Activated CD4-positive, alpha-beta T cell treated with anti-CD3 and anti-CD28 coated beads, Interleukin-2, amount 10 ng/mL, durations not matched to agents 24 days and 14 days (primary cell): ENCODE measurements around the gene RNF26. TPM values are rescaled to one million over a fixed set of nuclear protein-coding genes. Genes with fewer than 3 reads are reported as not detected.

Experiments
- DNase-seq: peaks from one replicate; pipeline ENCODE4 v3.0.0; 2022
- H3K27ac Mint-ChIP-seq: one replicate; pipeline ENCODE4 v1.8.0; 2022; ENCODE audit warnings: mild to moderate bottlenecking, mixed read lengths
- H3K27me3 Mint-ChIP-seq: one replicate; pipeline ENCODE4 v1.8.0; 2022; ENCODE audit warnings: mixed read lengths
- H3K36me3 Mint-ChIP-seq: one replicate; pipeline ENCODE4 v1.8.0; 2022; ENCODE audit warnings: low read depth, mild to moderate bottlenecking, mixed read lengths
- H3K4me1 Mint-ChIP-seq: one replicate; pipeline ENCODE4 v1.8.0; 2021; ENCODE audit warnings: mixed read lengths
- H3K4me3 Mint-ChIP-seq: one replicate; pipeline ENCODE4 v1.8.0; 2022; ENCODE audit warnings: mild to moderate bottlenecking, moderate library complexity, mixed read lengths
- H3K9me3 Mint-ChIP-seq: one replicate; pipeline ENCODE4 v1.8.0; 2021; ENCODE audit warnings: mixed read lengths
- intact Hi-C: fragments of 100-400 bp; cut with micrococcal nuclease; formaldehyde crosslinking; loops from one replicate; pipeline ENCODE4 v1.15.1; 2023
- total RNA-seq: library from RNA; stranded (reverse); gene quantifications from 2 replicates; pipeline ENCODE4 v1.2.3, GENCODE V29; 2022

RNF26 gene
- total RNA-seq, 1 donor from 2014 or later: 26.5 TPM

DNA sequence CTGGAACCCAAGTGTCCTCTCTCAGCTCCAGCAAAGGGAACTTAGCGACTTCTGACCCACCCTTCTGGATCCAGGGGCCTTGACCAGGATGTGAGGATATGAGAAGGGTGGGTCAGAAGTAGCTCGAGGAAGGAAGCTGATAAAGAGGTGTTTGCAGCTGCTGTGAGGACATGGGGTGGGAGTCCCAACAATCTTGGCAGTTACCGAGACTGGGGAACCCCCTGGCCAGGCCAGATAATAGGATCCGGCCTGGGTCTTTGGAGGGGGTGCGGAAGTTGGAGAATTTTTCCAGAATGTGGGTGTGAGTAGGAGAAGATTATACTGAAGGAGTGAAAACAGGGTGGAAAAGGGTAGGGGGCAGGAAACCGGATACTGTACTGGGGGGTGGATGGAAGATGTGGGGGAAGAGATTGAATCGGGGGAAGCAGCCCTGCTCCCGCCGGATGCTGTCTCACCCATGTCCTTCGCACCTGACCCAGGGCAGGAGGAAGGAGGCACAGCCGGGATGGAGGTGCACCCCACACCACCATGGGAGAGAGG is 14.6 kb upstream of the RNF26 start:
- H3K27me3 Mint-ChIP-seq: peaks cover 27% of the 10 kb centered on the region
- H3K9me3 Mint-ChIP-seq: no peaks in the 10 kb centered on the region
- H3K4me1 Mint-ChIP-seq: peaks cover 28% of the 10 kb centered on the region
- H3K4me3 Mint-ChIP-seq: peak overlapping the region; percentile 70
- H3K27ac Mint-ChIP-seq: peak overlapping the region; percentile 87
- peak; percentile 58 for DNase-seq
- intact Hi-C loops: loop anchor here (2.0 to 5.0 kb wide), 5 partner anchors 57 to 252 kb away; partner anchors contain the start of genes ABCG4, CBL, DPAGT1 and VPS11
- no peaks in the 10 kb centered on the region for H3K36me3 Mint-ChIP-seq

DNA sequence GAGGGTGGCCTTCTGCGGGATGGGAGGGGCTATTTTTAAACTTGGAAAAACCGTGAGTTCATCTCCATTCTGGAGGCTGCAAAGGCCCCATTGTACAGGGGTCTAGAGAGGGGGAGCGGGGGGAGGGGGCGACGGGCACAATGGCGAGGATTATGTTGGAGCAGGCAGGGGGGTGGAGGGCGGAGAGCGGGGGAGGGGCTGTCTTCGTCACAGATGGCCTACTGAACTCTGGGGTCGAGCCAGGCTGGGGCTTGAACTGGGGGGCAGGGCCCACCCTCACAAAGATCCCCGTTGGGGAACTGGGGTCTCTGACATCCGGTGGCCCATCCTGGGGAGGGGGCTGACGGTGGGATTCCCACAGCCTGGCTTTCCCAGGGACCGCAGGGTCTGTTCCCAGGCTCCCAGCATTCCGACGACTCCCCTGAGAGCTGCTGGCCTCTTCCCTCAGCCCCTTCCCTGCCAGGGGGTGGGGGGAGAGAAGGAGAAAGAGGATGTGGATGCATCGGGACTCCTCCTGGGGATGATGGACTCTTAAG is 14.0 kb upstream of the RNF26 start:
- intact Hi-C loops: loop anchor here (2.0 to 5.0 kb wide), 5 partner anchors 58 to 253 kb away; partner anchors contain the start of genes ABCG4, CBL, DPAGT1 and VPS11
- no peaks in the 10 kb centered on the region for H3K9me3 Mint-ChIP-seq
- peak overlapping the region; percentile 70 for H3K4me3 Mint-ChIP-seq
- no peak for DNase-seq
- no peaks in the 10 kb centered on the region for H3K36me3 Mint-ChIP-seq
- peaks cover 25% of the 10 kb centered on the region for H3K27me3 Mint-ChIP-seq
- peak overlapping the region; percentile 87 for H3K27ac Mint-ChIP-seq
- peaks cover 26% of the 10 kb centered on the region for H3K4me1 Mint-ChIP-seq

DNA sequence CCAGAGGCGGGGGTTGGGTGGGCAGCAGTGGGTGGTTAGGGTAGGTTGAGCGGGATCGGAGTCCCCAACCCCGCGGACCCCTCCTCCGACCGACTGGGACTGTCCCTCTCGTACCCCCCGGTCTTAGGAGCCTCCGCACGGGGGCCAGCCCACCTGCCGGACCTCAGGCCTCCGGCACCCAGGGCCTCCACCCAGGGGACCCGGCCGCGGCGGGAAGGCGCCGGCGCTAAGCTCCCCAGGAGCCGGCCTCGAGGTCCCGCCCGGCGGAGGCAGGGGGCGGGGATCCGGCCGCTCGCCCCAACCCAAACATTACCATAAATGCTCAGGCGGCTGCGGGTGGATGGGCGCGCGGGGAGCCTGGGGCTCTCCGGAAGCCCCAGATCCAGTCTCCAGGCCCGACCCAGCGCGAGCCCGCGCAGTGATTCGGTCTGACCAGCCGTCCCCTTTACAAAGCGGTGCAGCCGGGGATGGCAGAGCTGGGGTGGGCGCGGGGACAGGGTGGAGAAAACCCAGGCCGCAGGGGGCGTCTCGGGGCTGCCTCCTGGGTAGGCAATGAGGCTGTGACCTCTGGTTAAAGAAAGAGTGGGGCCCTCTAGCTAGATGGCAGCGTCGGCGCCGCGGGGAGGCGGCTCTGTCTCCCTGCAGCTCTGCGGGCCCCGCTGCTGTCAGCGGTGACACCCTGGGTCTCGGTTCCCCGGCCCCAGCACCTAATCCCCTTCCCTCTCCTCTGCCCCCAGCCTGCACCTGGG is 13.4 kb upstream of the RNF26 start:
- peaks cover 19% of the 10 kb centered on the region for H3K27me3 Mint-ChIP-seq

DNA sequence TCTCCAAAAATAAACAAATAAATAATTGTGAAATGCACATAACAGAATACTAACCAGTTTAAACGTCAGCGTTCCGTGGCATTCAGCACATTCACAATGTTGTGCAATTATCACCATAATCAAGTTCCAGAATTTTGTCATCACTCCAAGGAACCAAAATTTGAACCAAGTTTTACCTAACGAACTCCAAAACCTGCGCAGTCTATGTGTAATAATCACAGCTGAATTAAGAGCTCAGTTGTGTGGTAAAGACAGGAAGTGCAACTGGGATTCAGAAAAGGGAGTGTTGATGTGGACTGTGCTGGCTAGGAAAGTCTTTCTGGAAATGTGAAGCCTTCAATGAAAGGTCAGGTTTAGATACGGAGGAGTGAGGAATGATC is 12.0 kb upstream of the RNF26 start:
- no peaks in the 10 kb centered on the region for H3K9me3 Mint-ChIP-seq
- intact Hi-C loops: loop anchor here (2.0 to 5.0 kb wide), 5 partner anchors 115 to 255 kb away; partner anchors contain the start of genes ABCG4, CBL, DPAGT1 and NLRX1
- no peaks in the 10 kb centered on the region for H3K36me3 Mint-ChIP-seq
- peaks cover 21% of the 10 kb centered on the region for H3K4me1 Mint-ChIP-seq
- H3K27me3 Mint-ChIP-seq: peaks cover 19% of the 10 kb centered on the region
- no peak for DNase-seq
- no peak overlapping the region for H3K27ac Mint-ChIP-seq
- no peak overlapping the region for H3K4me3 Mint-ChIP-seq

More for the DNA sequence above, 13.4 kb upstream of the RNF26 start:
- Mint-ChIP-seq H3K4me3 (peak overlapping the region; percentile 85), H3K9me3 (no peaks in the 10 kb centered on the region), H3K4me1 (peaks cover 21% of the 10 kb centered on the region), H3K36me3 (no peaks in the 10 kb centered on the region), H3K27ac (peak overlapping the region; percentile 87)
- intact Hi-C loops: loop anchor here (1.0 to 5.0 kb wide), 7 partner anchors 15 to 254 kb away; partner anchors contain the start of genes ABCG4, CBL, DPAGT1 and VPS11
- DNase-seq: peak; percentile 91

DNA sequence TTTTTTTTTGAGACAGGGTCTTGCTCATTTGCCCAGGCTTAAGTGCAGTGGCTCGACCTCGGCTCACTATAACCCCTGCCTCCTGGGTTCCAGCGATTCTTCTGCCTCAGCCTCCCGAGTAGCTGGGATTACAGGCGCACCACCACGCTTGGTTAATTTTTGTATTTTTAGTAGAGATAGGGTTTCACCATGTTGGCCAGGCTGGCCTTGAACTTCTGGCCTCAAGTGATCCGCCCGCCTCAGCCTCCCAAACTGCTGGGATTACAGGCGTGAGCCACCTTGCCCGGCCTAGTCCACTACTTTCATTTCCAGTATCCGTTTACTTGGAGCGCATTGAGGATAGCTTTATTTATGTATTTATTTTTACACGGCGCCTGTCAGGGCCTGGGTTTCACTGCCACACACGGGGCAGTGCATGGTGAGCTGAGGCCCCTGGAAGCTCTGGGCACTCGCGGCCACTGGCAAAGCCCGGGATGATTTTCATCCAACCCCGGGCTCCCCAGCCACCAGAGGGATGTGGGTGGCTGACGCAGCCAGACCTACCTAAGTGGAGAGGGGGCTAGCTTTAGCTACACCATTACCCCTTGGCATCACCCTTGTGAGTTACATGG is 11.3 kb upstream of the RNF26 start:
- intact Hi-C loops: loop anchor here (1.0 to 5.0 kb wide), 6 partner anchors 11 to 256 kb away; partner anchors contain the start of genes ABCG4, CBL, DPAGT1 and NLRX1
- DNase-seq: no peak
- Mint-ChIP-seq H3K36me3 (no peaks in the 10 kb centered on the region), H3K27me3 (peaks cover 13% of the 10 kb centered on the region), H3K27ac (no peak overlapping the region), H3K4me1 (peaks cover 21% of the 10 kb centered on the region), H3K9me3 (no peaks in the 10 kb centered on the region), H3K4me3 (no peak overlapping the region)

DNA sequence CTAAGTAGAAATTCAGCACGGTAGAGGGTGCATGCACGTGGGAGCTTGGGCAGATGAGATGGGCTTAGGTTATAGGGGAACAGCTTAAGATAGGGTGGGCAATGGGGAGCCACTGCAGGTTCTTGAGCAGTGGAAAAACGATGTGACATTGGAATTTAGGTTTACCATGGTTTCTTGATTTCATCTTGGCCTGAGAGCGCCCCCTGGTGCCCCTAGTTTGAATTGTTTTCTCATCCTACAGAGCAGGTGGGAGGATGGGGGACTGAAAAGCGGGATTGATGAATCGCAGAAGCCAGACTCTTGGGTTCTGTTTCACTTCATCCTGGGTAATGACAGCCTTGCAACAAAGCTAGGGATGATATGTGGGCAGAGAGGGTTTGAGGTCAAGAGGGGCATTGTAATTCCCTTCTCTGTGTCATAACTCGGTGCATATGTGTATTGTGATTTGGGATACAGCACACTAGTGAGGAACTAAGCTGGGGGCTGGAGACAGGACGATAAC is 10.7 kb upstream of the RNF26 start:
- H3K4me1 Mint-ChIP-seq: peaks cover 20% of the 10 kb centered on the region
- H3K4me3 Mint-ChIP-seq: no peak overlapping the region
- no peaks in the 10 kb centered on the region for H3K9me3 Mint-ChIP-seq
- peak; percentile 94 for DNase-seq
- peaks cover 9% of the 10 kb centered on the region for H3K27me3 Mint-ChIP-seq
- no peaks in the 10 kb centered on the region for H3K36me3 Mint-ChIP-seq
- no peak overlapping the region for H3K27ac Mint-ChIP-seq
- intact Hi-C loops: loop anchor here (1.0 to 5.0 kb wide), 6 partner anchors 11 to 256 kb away; partner anchors contain the start of genes ABCG4, CBL, DPAGT1 and NLRX1

DNA sequence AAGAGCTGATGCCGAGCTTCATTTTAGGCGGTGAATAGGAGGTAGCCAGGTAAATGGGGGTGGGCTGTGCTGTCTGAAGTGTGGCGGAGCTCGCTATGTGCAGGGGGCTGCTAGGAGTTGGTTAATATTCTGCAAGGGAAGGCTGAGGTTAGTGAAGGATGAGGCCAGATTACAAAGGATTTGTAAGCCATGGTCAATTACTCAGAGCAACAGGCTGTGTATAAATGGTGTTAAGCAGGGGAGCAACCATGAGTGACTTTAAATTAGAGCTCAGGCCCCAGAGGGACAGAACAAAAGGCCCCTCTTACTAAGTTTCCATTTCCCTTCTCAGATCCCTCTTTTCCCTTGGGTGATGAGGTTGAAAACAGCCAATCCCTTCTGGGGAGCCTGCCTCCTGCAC is 10.1 kb upstream of the RNF26 start:
- Mint-ChIP-seq H3K9me3 (no peaks in the 10 kb centered on the region), H3K4me1 (peaks cover 16% of the 10 kb centered on the region), H3K4me3 (no peak overlapping the region), H3K27me3 (peaks cover 8% of the 10 kb centered on the region), H3K36me3 (no peaks in the 10 kb centered on the region), H3K27ac (no peak overlapping the region)
- intact Hi-C loops: loop anchor here (5.0 kb wide), 4 partner anchors 117 to 257 kb away; partner anchors contain the start of genes ABCG4, CBL, DPAGT1 and VPS11
- DNase-seq: no peak

DNA sequence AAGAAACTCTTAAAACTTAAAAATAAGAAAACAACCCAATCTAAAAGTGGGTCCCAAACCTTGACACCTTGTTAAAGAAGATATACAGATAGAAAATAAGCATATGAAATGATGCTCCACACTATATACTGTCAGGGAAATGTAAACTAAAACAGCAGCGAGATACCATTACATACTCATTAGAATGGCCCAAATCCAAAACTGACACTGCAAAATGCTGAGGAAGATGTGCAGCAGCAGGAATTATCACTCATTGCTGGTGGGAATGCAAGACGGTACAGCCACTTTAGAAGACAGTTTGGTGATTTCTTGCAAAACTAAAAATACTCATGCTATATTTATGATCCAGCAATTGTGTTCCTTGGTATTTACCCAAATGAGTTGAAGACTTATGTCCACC is 5.0 kb upstream of the RNF26 start:
- Mint-ChIP-seq H3K27ac (no peak overlapping the region), H3K27me3 (peaks cover 17% of the 10 kb centered on the region)
- intact Hi-C loops: no loop called here

DNA sequence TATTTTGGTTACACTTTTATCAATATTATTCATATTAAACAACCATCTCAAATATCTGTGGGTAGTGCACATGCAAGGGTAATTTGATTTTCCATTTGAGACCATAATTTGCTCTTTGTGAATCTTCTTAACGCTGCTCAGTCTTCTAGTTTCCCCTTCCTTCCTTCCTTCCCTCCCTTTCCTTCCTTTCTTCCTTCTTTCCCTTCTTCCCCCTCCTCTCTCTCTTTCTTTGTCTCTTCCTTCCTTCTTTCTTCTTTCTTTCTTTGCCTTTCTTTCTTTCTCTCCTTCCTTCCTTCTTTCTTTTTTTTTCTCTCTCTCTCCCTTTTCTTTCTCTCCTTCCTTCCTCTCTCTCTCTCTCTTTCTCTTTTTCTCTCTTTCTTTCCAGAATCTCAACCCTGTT is 4.1 kb upstream of the RNF26 start:
- Mint-ChIP-seq H3K4me1 (peaks cover 13% of the 10 kb centered on the region), H3K36me3 (peaks cover 2% of the 10 kb centered on the region), H3K27me3 (peaks cover 17% of the 10 kb centered on the region), H3K9me3 (no peaks in the 10 kb centered on the region), H3K27ac (no peak overlapping the region), H3K4me3 (no peak overlapping the region)
- DNase-seq: no peak
- intact Hi-C loops: no loop called here

More for the DNA sequence above, 5.0 kb upstream of the RNF26 start:
- H3K36me3 Mint-ChIP-seq: peaks cover under 1% of the 10 kb centered on the region
- no peaks in the 10 kb centered on the region for H3K9me3 Mint-ChIP-seq
- H3K4me3 Mint-ChIP-seq: no peak overlapping the region
- DNase-seq: no peak
- peaks cover 9% of the 10 kb centered on the region for H3K4me1 Mint-ChIP-seq

DNA sequence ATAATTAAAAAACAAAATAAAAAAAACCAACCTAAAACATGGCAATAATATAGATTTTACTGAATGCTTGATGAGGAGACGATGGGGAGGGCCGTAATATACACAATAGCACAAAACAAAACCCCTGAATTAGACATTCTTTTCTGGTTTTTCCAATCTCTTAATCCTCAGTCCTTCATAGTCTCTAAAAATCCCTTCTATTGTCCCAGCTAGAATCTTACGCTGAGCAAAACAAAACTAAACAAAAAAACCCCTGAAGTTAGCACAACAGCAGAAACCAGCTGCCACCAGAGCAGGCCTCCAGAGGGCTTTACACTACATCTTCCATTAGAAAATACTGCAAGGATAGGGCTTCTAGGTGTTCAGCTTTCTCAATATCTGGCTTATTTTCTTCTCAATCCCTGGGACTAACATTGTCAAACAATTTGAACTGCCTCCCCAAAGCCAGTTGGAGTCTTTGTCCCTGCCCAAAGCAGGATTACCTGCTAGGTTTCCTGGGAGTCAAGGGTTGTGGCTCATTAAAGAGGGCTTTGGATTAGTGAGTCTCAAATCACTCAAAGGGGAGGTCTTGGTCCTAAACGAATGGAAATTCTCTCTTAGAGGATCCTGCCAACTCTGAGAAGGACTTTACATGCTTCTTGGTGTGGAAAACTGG is 2.1 kb upstream of the RNF26 start:
- H3K9me3 Mint-ChIP-seq: no peaks in the 10 kb centered on the region
- H3K27me3 Mint-ChIP-seq: peaks cover 17% of the 10 kb centered on the region
- H3K36me3 Mint-ChIP-seq: peaks cover 12% of the 10 kb centered on the region
- peaks cover 25% of the 10 kb centered on the region for H3K4me1 Mint-ChIP-seq
- no peak for DNase-seq
- peak overlapping the region; percentile 95 for H3K4me3 Mint-ChIP-seq
- intact Hi-C loops: no loop called here
- H3K27ac Mint-ChIP-seq: peak overlapping the region; percentile 51

DNA sequence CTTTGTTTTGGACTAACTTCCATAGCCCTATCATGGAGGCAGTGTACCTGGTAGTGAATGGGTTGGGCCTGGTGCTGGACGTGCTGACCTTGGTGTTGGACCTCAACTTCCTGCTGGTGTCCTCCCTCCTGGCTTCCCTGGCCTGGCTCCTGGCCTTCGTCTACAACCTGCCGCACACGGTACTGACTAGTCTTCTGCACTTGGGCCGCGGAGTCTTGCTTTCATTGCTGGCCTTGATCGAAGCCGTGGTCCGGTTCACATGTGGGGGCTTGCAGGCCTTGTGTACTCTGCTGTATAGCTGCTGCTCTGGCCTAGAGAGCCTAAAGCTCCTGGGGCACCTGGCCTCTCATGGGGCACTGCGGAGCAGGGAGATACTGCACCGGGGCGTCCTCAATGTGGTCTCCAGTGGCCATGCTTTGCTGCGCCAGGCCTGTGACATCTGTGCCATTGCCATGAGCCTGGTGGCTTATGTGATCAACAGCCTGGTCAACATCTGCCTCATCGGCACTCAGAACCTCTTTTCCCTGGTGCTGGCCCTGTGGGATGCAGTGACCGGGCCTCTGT is 846 bp downstream of the RNF26 start:
- DNase-seq: no peak
- peaks cover 17% of the 10 kb centered on the region for H3K36me3 Mint-ChIP-seq
- H3K4me3 Mint-ChIP-seq: peak overlapping the region; percentile 95
- no peaks in the 10 kb centered on the region for H3K9me3 Mint-ChIP-seq
- H3K27me3 Mint-ChIP-seq: peaks cover 21% of the 10 kb centered on the region
- H3K27ac Mint-ChIP-seq: peak overlapping the region; percentile 99
- H3K4me1 Mint-ChIP-seq: peaks cover 35% of the 10 kb centered on the region
- intact Hi-C loops: loop anchor here (5.0 kb wide), 1 partner anchor 423 kb away; no protein-coding TSS in a partner anchor

DNA sequence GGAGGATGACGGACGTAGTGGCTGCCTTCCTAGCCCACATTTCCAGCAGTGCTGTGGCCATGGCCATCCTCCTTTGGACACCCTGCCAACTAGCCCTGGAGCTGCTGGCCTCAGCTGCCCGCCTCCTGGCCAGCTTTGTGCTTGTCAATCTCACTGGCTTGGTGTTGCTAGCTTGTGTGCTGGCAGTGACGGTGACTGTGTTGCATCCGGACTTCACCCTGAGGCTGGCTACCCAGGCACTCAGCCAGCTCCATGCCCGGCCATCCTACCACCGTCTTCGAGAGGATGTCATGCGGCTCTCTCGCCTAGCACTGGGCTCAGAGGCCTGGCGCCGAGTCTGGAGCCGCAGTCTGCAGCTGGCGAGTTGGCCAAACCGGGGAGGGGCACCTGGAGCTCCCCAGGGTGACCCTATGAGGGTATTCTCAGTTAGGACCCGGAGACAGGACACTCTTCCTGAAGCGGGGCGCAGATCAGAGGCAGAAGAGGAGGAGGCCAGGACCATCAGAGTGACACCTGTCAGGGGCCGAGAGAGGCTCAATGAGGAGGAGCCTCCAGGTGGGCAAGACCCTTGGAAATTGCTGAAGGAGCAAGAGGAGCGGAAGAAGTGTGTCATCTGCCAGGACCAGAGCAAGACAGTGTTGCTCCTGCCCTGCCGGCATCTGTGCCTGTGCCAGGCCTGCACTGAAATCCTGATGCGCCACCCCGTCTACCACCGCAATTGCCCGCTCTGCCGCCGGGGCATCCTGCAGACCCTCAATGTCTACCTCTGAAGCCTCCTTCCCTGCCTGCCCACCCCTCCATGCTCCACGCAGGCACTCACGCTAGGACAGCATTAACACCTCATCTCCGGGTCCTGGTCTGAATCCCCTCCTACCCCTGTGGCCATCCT is 1.6 kb downstream of the RNF26 start:
- H3K36me3 Mint-ChIP-seq: peaks cover 17% of the 10 kb centered on the region
- no peak for DNase-seq
- H3K27me3 Mint-ChIP-seq: peaks cover 17% of the 10 kb centered on the region
- peak overlapping the region; percentile 95 for H3K4me3 Mint-ChIP-seq
- H3K4me1 Mint-ChIP-seq: peaks cover 35% of the 10 kb centered on the region
- H3K27ac Mint-ChIP-seq: peak overlapping the region; percentile 62
- intact Hi-C loops: loop anchor here (5.0 kb wide), 1 partner anchor 424 kb away; no protein-coding TSS in a partner anchor
- H3K9me3 Mint-ChIP-seq: no peaks in the 10 kb centered on the region
